HG03108 (cell line): ENCODE data around the gene PCNT.
"Not testable (repeated sequence)": the region's sequence is repeated elsewhere in the genome, so short reads cannot be mapped to it uniquely, and the experiment has no call there.

Experiments used
- ATAC-seq: cut with Tn5 transposase; IDR thresholded peaks from one replicate; pipeline ENCODE4 v1.9.1; 2021; ENCODE audit warnings: moderate library complexity; ENCODE audit not compliant: unreplicated experiment

PCNT gene

DNA sequence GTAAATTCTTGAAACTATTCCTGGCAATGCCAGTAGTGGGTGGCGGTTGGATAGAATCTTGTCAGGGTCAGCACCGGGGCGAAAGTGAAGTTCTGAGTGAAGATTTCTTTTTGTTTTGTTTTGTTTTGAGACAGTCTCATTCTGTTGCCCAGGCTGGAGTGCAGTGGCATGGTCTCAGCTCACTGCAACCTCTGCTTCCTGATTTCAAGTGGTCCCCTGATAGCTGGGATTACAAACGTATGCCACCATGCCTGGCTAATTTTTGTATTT is 33.3 kb downstream of the PCNT start:
- ATAC-seq = no peak

DNA sequence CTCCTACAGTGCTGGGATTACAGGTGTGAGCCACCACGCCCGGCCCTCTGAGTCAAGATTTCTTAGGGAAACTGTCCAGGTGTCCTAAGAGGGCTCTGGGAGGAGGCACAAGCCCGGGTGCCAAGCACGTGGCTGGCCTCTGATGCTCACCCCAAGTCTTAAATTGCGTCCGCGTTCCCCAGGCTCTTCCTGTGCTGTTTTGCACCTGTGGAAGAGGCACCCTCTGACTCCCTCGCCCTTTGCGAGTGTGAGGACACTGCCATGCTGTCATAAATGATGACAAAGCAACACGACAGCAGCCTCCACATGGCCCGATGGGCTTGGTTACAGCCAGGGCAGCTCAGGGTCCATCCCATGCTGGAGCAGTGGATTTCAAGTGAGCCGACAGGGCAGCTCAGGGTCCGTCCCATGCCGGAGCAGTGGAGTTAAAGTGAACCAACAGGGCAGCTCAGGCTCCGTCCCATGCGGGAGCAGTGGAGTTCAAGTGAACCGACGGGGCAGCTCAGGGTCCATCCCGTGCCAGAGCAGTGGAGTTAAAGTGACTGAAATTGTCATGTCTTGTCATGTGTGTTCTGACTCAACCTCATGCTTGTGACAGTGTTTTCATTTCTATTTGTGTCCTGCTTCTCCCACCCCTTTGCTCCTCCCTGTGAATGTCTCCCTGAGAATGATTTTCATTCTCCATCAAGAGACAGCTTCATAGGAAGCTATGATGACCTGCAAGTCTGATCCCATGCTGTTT is 33.9 kb downstream of the PCNT start:
- no peak for ATAC-seq

DNA sequence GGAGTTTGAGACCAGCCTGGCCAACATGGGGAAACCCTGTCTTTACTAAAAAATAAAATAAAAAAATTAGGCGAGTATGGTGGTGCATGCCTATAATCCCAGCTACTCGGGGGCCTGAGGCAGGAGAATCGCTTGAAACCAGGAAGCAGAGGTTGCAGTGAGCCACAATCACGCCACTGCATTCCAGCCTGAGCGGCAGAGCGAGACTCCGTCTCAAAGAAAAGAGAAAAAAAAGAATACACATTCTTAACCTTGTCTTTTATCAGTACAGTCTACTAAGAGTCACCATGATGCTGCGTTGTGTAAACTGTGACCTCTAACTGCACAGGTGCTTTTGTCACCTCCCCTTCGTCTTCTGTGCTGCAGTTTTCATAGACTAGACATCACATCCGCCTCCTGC is 37.2 kb downstream of the PCNT start:
- ATAC-seq = no peak

DNA sequence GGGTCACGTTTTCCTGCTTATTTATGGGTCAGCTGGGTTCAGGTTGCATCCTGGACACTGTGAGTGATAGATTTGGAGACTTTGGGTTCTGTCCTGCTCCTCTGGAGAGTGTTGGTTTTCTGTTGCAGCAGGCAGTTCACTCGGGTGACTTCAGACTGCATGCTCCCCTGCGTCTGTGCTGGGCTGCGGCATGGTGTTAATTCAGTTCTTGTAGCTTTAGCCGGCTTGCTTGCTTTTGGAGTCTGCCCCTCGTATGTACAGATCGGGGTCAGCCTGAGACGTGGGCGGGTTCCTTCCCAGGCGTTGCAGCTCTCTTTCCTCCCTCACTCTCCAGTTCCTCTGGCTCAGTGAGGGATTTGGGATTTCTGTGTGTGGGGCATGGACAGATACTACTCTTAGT is 38.0 kb downstream of the PCNT start:
- ATAC-seq = no peak

DNA sequence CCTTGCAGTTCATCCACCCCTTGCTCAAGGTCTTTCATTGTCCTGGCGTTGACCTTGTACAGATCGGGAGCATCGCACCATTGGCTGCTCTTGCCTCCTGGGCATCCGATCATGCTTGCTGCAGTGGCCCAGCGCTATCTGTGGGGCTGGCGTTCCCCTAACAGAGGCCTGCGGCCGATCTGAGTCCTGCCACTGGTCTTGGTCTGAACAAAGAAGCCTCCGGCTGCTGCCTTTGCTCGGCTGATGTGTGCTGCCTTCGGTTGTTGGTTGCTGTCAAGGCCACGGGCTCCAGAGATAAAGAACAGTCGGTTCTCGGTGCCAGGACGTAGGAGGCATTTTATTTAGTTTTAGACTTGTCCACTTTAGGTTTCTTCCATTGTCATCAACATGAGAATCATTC is 39.0 kb downstream of the PCNT start:
- ATAC-seq = no peak

DNA sequence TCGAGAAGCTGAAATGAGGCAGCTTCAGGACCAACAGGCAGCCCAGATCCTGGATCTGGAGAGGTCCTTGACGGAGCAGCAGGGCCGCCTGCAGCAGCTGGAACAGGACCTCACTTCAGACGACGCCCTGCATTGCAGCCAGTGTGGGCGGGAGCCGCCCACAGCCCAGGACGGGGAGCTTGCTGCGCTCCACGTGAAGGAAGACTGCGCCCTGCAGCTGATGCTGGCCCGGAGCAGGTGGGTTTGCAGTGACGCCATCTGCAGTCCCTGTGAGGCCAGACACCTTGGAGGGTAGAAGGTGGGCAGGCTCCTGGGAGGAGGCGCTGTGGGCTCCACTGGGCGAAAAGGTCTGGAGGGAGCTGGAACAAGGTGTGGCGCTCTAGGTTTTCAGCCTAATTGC is 39.7 kb downstream of the PCNT start:
- ATAC-seq = no peak

DNA sequence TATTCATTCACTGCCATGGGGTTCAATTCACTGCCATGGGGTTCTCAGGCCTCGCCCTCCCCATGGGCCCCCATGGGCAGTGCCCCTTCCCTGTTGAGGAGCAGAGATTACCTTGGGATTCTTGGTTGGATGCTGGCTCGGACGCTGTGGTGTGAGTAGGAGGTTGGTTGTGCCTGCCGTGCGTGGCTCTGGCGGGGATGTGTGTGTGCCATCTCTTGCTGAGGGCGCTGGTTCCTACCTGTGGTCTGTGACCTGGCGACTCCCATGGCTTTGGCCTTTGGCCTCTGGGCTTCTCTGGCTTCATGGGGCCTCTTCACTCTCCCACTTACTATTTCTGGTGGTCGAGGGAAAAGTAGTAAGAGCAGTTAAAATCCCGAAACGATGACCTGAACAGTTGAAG is 42.1 kb downstream of the PCNT start:
- ATAC-seq = no peak

DNA sequence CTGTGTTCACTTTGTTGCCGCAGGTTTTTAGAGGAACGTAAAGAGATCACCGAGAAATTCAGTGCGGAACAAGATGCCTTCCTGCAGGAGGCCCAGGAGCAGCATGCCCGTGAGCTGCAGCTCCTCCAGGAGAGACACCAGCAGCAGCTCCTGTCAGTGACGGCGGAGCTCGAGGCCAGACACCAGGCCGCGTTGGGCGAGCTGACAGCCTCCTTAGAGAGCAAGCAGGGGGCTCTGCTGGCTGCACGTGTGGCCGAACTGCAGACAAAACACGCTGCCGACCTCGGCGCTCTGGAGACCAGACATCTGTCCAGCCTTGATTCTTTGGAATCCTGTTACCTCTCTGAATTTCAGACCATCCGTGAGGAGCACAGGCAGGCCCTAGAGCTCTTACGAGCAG is 42.6 kb downstream of the PCNT start:
- no peak for ATAC-seq

DNA sequence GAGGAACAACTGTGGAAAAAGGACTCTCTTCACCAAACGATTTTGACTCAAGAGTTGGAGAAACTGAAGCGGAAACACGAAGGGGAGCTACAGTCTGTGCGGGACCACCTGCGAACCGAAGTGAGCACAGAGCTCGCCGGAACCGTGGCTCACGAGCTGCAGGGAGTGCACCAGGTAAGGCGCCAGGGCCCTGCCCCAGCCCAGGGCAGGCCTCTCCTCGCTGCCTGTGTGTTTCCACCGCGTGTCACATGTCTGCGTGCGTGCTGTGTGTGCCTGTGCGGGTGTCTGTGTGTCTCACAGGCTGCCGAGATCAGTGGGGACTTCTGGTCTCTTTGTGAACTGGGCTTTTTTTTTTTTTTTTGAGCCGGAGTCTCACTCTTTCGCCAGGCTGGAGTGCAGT is 43.0 kb downstream of the PCNT start:
- no peak for ATAC-seq

DNA sequence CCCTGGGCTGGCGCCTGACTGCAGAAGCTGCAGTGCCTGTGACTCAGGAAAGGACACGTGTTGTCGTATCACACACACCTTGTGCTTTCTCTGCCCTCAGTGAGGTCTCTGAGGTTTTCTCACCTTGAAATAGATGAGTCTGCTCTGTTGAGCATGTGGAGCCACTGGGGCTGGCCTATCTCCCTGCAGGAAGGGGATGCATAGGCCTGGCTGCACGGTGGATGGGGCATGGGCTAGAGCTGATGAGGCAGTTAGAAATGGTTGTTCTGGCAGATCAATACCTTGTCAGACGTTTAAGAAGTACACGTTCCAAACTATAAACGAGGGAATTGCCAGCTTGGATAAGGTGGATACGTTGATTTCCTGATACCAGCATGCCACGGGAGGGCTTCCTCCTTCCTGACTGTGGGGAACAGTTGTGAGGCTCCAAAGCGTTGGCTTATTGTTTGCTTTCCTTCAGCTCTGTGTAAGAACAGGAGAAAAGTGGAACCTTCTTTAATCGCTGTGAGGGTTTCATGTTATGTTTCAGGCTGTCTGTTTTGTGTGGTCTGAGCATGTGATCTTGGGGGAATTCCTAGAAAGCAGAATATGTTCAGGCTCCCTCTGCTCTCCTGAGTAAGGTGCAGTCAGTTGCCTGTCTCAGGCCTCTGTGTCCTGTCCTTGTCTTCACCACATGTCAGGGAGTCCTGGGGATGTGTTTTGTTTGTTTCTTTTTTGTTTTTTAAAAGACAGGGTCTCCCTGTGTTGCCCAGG is 44.8 kb downstream of the PCNT start:
- peak; percentile 73 for ATAC-seq

DNA sequence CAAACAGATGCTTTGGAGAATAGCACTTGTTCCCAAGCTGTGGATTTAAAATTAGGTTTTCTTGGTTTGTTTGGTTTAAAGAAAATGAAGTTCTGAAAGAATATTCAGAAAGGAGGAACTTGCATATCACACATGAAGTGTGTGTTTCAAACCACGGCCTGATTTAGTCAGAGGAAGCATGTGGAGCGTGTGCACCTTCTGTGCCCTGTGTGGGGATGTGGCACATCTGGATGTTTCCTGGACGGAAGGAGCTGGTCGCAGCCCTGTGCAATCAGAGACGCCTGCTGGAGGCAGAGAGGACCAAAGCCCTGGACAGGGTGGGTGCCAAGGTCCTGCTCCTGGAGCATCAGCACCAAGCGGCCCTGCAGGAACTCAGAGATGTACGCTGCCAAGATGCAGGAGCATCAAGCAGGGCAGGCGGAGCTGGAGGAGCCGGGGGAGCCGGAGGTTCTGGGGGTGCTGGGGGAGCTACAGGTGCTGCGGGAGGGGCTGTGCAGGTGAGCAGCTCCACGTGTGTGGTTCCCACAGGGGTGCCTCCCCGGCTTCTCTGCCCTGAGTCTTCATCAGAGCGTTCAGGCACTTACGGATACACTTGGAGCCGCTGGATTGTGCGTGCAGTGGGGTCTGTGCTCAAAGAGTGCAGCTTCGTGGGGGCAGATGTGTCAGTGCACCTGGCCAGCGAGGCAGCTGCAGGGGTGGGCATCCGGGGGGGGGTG is 45.7 kb downstream of the PCNT start:
- ATAC-seq = no peak

DNA sequence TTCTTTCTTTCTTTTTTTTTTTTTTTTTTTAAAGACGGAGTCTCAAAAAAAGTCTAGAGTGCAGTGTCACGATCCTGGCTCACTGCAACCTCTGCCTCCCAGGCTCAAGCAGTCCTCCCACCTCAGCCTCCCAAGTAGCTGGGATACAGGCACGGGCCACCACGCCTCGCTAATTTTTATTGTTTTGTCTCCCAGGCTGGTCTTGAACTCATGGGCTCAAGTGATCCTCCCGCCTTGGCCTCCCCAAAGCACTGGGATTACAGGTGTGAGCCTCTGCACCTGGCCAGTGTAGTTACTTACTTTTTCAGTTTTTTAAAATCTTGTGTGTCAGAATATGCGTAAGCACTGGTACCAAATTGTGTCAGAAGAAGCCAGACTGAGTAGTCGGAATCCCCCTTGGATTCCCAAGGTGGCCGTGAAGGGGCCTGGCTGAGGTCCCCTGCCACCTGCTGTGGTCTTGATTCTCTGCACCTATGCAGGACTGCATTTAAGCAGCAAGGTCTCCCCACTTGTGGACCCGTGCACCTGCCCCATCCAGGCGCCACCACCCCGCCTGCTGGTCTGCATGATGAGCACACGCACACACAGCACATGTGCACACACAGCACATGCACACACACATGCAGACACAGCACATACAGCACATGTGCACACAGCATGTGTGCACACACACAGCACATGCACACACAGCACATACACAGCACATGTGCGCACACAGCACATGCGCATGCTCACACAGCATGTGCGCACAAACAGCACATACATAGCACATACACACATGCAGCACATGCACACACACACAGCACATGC is 47.5 kb downstream of the PCNT start:
- ATAC-seq = no peak

DNA sequence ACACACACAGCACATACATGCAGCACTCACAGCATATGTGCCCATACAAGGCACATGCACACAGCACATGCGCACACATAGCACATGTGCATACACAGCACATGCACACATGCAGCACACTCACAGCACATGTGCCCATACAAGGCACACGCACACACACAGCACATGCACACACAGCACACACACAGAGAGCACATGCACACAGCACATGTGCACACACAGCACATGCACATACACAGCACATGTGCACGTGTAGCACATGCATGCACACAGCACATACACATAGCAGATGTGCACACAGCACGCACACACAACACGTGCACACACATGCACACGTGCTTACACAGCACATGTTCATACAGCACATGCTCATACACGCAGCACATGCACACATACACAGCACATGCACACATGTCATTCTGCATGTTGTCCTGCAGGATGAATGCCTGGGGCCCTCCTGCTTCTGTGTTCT is 48.1 kb downstream of the PCNT start:
- ATAC-seq = no peak

DNA sequence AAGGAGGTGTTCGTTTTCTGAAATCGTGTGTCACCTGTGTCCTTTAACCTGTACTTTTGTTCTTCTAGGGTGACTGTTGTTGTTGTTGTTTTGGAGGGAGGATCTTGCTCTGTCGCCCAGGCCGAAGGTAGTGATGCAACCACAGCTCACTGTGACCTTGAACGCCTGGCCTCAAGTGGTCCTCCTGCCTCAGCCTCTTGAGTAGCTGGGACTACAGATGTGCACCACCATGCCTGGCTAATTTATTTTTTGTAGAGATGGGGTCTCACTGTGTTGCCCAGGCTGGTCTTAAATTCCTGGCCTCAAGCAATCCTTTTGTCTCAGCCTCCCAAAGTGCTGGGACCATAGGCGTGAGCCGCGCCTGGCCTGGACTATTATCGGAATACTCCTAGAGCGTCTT is 49.0 kb downstream of the PCNT start:
- not testable (repeated sequence) for ATAC-seq

DNA sequence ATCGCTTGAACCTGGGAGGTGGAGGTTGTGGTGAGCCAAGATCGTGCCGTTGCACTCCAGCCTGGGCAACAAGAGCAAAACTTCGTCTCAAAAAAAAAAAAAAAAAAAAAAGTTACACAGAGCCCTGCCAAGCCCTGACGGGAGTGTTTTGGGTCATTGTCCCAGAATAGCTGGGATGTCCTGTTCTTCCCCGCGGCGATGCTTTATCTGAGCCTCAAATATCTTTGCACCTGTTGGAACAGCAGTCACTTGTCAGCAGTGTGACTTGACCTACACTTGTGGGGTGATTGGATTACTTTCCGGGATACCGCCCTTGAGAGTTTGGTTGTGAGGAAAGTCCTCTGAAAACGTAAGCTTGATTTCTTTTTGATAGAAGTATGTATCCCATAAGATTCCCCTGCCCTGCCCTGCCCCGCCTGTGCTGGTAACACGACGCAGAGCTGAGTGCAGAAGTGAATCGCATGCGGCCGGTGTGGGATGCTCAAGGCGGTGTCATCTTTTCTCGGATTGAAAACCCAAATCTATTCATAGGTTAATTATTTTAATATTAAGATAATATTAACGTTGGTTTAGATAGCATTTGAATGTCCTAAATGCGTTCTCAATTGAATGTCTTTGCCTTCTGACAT is 50.9 kb downstream of the PCNT start:
- no peak for ATAC-seq

DNA sequence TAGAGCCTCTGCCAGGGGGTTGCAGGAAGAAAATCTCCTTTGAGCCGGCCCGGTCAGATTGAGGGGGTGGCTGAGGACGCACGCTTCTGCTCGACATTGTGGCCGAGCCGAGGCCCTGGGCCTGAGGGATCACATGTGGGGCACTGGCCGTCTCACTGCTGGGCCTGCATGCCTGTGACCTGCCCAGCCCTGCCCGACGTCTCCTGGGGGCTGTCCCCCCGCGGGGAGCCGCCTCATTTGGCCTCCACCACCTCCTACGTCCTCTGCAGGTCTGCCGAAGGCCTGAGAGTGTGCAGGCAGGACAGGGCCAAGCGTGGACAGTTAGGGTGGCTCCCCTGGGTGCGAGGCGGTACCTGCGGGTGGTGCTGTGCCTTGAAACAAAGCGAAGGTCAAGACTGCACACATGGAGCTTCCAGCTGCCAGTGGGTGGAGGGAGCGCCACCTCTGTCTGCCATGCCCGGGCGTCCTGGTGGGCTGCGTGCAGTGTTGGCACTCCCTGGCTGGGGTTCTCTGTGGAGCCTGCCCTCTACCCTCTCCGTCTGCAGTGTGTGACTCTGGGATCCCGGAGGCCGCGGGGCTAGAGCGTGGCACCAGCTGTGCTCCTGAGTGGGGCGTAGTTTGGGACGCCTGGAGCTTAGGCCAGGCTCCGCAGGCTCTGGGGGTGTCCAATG is 51.7 kb downstream of the PCNT start:
- ATAC-seq = no peak

DNA sequence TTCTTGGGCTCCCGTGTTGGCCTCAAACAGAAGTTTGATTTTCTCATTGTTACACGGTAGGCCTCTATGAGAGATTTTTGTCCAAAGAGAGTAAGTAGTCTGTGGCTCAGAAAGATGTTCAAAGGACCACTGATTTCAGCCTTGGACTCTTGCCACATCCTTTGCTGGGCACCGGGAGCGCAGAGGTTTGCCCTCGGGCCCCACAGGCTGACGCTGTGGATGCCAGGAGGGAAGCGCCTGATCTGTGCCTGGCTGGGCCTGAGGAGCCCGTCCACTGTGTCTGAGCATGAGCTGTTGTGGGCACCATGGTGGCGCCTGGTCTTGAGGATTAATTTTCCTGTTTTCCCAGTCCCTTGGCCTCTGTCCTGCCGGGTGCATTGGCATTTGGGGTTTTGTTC is 52.3 kb downstream of the PCNT start:
- ATAC-seq = no peak

DNA sequence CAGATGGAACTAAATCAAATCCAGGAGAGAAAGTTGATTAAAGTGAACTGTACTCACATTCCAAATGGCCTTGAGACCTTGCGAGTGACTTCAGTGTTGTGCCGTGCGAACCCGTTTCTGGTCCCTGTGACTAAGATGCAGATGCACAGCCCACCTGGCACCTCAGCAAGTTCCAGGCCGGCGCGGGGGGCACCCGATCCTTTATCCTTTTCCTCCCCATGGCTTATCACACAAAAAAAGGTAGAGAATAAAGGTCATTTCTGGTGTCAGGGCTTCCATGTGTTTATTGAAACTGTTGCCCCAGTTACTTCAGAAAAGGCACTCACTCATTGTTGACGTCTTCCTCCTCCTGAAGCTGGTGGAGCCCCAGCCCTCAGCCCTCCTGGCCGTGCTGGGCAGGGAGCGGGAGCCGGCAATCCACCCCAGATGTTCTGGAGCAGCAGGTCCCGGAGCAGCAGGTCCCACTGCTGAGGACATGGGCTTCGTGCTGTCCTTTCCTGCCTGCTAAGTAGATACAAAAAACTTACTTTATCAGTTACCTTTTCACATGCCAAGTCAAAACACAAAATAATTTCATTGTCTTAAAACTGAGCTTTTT is 53.0 kb downstream of the PCNT start:
- ATAC-seq = no peak

DNA sequence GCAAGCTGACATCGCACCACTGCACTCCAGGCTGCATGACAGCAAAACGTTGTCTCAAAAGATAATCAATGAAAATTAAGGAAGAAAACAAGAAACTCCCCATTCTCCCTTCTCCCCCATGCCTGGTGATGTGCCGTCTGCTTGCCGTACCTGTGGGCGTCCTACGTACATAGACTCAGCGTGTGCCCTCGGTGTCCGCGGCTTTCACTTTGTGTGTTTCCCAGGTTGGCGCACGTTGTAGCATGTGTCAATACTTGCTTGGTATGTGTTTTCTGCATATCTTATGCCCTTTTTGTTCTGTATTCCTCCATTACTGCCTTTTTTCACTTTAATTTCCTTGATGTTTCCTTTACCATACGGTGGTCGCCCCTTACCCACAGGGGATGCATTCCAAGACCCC is 53.8 kb downstream of the PCNT start:
- ATAC-seq = no peak

DNA sequence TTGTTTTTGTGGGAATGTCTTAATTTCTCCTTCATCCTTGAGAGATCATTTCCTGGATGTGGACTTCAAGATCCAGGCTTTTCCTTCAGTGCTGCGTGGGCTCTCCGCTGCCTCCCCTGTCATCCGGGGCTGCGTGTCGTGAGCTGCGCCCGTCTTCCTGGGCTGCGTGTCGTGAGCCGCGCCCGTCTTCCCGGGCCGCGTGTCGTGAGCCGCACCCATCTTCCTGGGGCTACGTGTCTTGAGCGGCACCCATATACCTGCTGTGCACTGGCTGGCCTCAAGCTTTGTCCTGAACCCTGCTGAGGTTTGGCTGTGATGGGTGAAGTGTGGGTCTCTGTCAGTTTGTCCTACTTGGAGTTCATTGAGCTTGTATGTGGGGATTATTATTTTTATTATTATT is 55.1 kb downstream of the PCNT start:
- no peak for ATAC-seq
